Activated CD8-positive, alpha-beta memory T cell treated with anti-CD3 and anti-CD28 coated beads, Interleukin-2, amount 50 U/mL, for 1 hour (primary cell): ENCODE results near the gene CD244.
A peak's percentile ranks its signal among the peaks of the same experiment; 100 is the strongest.

Experiments used
- DNase-seq: peaks from one replicate; pipeline ENCODE4 v3.0.0-alpha.2; 2020; ENCODE audit errors: extremely low read depth

Gene CD244

DNA sequence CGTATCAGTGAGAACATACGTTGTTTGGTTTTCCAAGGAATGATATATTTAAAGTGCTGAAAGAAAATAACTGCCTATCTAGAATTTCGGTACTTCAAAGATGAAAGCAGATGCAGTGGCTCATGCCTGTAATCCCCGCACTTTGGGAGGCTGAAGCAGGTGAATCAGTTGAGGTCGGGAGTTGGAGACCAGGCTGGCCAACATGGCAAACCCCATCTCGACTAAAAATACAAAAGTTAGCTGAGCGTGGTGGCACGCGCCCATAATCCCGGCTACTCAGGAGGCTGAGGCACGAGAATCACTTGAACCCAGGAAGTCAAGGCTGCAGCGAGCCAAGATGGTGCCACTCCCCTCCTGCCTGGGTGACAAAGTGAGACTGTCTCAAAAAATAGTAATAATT lies 16.4 kb downstream of the CD244 start:
- no peak for DNase-seq

DNA sequence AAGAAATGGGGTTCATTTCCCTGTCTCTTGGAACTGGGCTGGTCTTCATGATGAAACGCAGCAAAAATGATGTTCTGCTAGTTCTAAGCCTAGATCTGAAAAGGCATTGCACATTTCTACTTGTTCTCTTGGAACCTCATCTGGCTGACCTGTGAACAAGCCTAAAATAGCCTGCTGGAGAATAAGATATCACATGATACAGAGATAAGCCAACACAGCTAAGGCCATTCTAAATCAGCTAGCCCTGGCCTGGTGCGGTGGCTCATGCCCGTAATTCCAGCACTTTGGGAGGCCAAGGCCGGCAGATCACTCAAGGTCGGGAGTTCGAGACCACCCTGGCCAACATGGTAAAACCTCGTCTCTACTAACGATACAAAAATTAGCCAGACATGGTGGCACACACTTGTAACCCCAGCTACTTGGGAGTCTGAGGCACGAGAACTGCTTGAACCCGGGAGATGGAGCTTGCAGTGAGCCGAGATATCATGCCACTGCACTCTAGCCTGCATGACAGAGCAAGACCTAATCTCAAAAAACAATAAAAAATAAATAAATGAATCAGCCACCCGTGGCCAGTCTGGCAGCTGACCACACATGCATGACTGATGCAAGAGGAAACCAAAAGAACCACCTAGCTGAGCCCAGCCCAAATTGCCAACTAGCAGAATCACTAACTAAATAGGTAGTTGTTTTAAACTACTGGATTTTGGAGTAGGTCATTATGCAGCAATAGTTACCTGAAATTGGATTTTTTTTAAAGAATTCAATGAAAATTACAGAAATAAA lies 18.0 kb downstream of the CD244 start:
- DNase-seq = no peak

DNA sequence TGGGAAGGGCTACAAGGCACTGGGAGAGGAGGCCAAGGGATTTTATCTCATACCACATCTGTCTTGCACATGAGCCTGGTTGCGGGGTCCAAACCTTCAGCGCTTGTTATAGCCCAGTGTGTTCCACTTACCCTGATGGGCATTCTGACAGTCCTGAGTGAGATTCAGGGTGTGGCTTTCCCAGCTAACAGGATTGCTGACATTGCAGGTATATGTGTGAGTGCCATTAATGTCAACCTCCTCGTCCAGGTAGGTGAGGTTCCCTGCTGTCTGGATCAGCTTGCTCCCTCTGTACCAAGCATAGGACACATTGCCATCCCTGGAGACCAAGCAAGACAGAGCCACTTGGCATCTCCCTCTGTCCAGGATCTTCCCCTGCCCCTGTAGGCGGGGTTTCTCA lies 21.6 kb downstream of the CD244 start:
- no peak for DNase-seq

DNA sequence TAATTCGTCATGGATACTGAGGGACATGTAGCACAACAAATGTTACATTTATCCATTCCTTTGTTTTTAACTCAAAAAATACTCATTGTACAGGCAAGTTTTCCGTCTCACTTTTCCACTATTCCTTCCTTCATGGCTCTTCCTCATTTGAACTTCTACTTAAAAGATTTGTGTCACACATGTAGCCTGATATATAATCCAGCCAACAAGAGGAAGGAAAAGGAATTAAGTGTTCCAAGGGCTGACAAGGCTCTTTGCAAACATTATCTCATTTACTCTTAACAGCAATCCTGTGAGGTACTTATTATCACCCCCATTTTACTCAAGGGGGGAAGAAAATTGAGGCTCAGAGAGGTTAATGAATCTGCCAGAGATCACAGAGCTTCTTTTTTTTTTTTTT lies 22.9 kb downstream of the CD244 start:
- no peak for DNase-seq

DNA sequence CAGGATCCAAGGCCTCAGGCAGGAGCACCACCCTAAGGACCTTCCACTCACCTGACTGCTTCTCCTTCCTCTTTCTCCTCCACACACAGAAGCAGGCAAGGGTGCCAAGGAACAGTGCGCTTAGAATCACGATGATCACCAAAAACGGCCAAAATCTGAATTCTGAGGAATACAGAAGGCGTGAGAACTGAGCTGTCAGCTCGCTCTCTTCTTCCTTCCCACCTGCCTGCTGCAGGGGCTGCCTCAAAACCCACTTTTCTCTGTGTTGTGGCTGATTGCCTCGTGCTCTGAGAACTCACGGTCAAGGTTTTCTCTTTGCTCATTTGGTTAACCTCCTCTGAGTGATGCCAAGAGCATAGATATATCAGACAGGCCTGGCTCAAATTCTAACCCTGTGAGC lies 23.8 kb downstream of the CD244 start:
- no peak for DNase-seq

DNA sequence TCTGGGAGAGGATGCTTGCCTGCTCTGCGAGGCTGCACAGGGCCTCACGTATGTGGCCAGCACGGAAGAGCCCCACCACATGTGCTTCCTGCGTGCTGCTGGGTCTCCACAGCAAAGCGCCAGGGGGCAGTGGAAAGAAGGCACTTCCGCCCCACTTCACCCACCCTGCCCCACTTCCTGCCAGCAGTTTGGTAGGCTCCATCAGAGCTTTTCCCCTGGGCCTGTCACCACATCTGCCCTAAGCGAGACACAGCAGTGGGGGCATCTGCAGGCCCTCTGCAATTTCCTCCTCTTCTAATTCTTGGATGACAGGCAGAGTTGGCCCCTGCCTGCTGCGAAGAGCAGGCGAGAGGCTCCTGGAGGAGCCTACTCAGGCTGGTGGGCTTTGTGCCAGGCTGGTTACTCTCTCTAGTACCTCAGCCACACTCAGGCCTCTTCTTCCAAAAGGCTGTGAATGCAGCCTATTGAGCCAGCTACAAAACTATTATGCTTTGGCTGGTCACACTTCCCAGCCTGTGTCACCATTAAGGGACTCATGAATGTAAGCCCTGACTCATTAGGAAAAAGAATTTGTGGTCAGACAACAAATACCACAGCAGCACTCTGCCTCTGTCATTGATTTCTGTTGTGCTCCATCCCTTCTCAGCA lies 25.0 kb downstream of the CD244 start:
- DNase-seq = peak; percentile 59

DNA sequence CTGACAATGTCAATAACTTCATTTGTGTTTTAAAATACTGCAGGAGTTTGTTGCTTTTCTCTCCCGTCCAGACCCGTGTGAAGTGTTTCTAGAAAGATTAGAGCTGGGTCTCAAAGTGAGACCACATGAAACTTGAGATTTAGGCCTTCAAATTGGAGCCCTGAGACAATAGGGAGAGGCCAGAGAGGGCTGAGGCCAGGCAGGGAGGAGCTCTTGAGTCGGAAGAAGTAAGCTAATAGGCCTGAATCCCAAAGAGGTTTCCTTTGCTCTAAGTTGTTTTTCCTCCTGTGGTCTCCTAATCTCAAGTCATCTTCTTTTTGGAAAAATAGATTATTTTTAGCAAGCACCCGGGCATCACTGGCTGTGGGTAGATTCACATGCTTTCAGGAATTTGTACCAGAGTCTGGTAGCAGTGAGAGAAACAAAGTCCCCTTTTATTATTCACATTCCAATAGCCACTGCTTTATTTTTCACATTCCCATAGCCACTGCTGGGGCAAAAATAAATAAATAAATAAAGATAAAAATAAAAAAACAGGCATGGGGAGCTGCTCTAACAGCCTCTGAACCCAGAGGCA lies 25.6 kb downstream of the CD244 start:
- no peak for DNase-seq

DNA sequence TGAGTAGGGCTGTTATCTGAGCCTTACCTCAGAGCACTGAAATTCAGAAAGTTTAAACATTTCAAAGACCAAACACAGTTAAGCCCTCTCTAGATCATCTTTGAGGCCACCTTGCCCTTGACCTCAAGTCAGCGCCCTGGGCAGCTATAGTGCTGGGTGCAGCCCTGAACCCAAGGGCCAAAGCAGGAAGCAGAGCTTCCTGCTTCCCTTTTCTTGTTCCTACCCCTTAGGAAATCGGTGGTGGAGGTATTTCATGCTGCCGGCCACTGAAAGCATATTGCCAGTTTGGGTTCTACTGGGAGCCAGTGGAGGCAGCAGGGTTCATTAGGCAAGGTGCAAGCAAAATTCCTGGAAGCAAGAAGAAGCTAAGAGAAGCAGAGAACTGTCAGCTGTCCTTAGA lies 26.1 kb downstream of the CD244 start:
- no peak for DNase-seq

DNA sequence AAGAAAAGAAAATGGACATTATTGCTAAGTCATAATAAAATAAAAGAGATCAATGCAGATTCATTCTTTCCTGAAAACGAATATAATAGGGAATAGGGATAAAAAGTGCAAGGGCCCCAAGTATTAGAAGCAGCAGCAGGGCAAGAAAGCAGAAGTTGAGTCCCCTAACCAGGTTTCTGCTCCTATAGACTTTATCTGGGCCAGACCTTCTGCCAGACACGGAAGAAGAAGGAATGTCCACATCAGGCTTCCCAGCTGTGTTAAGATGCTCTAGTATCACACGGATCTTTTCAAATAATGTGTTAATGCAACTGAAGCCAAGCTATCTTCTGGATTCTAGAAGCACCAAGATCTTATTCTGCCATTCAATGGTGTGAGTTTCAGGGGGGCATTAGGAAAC lies 26.9 kb downstream of the CD244 start:
- DNase-seq = no peak

DNA sequence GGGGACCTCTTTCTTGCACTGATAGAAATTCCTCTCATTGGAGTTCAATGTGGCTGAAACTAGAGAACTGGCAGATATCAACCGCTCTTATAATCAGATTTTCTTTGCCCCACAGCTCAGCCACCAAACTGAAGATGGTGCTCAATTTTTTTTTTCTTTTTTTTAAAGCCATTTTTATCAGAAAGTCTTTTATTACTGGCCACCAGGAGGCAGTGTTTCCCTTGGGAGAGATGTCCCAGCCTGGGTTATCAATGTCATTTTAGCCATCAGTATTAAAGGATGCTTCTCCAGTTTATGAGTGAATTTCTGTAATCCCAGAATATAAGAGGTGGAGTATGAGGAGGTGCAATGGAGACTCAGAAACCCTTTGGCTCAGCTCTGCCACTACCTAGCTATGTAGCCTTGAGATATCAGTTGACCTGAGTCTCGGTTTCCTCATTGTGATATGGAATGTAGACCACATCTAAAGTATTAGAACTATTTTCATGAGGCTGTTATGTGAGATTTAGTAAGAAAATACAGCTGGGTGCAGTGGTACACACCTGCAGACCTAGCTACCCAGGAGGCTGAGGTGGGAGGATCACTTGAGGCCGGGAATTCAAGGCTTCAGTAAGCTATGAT lies 27.6 kb downstream of the CD244 start:
- peak; percentile 38 for DNase-seq

DNA sequence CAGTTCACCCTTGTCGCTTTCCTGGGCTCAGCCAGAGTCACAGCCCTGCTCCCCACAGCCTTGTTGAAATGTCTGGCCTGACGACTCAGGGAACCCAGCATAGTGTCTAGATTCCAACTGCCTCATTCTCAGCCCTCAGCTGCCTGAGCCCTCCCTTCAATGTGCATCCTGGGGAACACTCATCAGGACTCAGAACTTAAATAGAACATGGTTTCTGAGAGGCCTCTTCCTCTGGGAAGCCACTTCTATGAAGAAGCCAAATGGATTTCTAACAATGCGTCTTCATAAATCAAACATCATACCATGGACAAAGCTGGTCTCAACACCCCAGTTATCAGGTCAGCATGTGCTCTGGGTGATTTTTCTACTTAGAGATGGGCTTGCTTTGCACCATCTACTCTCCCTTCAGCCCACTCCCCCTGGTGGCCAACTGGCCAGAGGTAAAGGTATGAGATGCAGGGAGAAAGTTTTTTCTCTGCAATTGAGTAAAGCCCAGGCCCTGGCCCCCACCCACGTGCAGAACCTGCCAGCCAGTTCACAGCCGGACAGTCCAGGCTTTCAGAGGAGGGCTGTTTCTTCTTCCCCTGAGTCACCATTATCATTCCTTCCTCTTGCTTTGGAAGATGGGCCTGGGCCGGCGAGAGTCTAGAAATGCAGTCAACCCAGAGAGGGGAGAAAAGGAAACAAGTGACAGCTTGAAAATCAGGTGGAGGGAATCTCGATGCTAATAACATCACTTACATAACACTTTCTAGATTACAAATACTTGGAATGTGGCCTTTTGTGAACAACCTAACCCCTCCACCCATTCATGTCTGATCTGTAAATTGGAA lies 32.1 kb downstream of the CD244 start:
- peak; percentile 54 for DNase-seq

DNA sequence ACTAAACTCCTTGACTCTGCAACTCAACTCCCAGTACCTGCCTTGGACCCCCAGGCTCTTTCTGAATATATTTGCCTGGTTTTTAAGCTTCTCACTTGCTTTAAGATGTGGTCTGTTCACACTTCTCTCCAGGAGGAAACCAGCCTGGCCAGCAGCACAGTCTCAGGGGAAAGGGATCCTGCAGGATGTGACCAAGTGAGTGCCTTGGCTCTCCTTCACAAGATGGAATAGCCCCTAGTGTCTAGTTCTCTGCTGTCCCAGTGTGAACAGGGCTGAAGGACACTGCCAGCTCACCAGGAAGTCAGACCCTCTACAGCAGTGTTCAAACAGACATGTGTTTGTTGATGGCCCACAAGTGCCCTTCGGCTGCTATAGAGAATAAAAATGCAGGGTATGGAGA lies 32.9 kb downstream of the CD244 start:
- DNase-seq = no peak

DNA sequence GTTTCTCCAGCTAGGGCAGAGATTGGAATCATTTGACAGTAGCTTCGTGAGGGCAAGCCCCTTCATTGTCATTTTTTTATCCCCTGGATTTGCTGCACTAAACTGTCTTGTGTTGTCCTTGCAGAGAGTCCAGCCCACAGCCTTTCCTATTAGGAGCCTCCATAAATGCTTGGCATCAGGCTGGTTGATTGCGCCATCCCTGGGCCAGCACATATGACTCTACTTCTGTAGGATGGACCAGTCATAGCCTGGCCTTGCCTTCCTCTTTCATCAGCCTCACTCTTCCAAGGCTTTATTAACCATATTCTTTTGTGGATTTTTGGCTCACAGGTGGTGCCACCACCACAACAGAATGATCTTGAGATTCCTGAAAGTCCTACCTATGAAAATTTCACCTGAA lies 35.3 kb downstream of the CD244 start:
- no peak for DNase-seq

DNA sequence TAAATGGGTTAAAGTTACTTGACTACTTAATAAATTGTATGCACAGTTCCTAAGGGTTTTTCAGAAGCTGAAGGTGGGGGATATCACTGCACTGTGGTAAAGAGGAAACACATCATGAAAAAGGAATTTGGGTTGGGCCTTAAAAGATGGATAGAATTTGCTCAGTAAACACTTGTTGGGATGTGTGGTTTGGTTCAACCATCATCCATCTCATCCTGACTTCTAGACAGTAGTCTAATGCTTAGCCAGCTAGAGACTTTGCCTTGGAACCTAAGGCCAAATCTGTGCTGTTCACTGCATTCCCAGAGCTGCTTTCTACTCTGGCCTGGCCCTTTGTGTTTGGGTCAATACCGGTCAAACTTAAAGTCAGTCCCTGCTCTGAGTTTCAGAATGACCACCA lies 36.1 kb downstream of the CD244 start:
- DNase-seq = no peak

DNA sequence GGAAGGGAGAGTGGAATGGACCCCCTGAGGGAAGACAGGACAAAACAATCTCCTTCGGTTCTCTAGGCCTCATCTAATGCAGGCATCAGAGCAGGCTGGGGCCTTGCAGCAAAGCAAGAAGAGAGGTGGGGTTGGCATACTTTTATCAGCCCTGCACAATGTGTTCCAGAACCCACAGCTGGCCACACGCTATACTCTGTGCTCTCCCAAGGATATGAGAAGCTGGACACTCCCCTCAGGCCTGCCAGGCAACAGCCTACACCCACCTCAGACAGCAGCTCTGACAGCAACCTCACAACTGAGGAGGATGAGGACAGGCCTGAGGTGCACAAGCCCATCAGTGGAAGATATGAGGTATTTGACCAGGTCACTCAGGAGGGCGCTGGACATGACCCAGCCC lies 39.4 kb downstream of the CD244 start:
- no peak for DNase-seq

DNA sequence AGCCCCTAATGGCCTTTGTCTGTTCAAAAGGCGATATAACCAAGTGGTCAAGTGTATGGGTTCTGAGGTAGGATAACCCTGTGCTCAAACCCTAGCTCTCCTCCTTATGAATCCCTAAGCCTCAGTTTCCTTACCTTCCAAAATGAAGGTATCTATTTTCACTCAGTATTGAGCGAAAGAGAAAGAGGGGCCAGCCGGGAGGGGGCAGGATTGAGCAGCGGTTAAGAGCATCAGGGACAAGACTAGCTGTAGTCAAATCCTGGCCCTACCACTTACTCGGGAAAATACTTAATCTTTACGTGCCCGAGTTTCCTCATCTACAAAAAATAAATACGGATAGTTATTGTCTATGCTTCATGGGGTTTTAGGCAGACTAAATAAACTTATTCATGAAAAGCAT lies 41.1 kb downstream of the CD244 start:
- no peak for DNase-seq

DNA sequence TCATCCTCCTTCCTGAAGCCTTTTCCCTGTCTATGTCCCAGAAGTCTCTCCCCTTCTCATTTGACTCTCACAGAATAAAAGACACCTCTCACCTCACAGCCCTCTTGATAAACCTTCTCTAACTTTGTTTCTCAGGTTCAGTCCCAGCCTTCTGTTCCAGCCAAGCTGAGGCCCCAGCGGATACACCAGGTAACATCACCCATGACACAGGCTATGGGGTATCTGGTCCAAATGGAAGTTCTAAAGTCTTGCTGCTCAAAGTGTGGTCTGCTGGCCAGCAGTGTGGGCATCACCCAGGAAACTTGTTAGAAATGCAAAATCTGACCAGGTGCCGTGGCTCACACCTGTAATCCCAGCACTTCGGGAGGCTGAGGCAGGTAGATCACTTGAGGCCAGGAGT lies 43.5 kb downstream of the CD244 start:
- no peak for DNase-seq

DNA sequence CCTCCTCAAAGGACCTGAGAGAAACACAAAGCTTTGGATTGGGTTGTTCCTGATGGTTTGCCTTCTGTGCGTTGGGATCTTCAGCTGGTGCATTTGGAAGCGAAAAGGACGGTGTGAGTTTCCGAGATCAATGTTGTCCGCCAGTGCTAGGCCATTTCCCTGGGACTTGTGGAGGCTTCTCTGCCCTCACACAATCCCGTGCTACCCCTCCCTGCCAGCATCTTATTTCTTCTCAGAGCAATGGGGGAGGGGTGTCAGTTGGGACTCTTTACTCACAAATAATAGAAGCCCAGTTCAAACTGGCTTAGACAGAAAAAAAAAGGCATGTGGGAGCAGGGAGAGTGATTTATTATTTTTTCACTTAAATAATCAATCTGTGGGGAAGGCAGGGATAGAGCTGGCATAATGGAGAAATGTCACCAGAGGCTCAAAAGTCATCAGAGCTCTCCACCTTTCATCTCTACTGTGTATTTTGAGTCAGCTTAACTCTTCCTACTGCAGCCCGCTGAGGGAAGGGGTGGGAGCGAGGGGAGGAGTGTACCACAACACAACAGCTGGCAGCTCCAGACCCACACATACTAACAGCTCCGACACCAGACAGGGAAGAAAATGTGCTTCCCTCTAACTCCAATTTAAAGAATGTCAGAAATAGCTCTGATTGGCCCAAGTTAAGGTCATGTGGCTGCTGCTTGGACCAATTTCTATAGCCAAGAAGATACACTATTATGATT lies 44.3 kb downstream of the CD244 start:
- DNase-seq = no peak

DNA sequence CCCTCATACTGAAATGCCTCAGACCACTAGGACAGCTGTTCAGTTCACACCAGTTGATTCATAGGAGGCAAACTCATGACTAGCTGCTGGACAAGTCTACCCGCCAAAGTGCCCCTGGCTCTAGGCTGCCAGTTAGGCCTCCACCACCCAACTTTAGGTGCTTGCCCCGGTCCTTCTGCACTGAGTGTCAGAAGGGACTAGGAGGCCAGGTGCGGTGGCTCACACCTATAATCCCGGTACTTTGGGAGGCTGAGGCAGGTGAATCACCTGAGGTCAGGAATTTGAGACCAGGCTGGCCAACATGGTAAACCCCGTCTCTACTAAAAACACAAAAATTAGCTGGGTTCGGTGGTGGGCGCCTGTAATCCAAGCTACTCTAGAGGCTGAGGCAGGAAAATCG lies 47.8 kb downstream of the CD244 start:
- no peak for DNase-seq

DNA sequence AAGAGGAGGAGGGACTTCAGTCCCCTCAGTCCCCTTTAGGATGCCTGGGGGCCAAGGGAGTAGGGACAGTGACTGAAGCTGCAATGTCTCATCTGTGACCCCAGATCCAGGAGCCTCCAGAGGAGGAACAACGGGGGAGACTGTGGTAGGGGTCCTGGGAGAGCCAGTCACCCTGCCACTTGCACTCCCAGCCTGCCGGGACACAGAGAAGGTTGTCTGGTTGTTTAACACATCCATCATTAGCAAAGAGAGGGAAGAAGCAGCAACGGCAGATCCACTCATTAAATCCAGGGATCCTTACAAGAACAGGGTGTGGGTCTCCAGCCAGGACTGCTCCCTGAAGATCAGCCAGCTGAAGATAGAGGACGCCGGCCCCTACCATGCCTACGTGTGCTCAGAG lies 48.4 kb downstream of the CD244 start:
- DNase-seq = no peak

DNA sequence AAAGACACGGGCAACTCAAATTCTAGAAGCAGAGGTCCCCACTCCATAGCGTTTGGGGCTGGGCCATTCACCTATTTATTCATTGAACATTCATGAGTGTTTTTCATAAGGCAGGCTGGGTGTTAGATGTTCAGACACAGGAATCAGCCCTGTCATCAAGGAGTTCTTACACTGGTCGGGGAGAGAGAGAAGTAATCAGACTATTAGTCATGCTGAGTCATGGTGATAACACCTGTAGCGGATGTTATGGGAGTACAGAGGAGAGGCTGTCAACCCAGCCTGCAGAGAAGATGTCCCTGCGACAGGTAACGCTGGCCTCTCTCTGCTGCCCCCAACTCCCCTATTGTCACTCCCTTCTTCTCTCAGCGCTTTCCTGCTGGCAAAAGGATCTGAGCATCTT lies 49.5 kb downstream of the CD244 start:
- no peak for DNase-seq
